Keratinocyte (primary cell): ENCODE measurements around the gene RELT.

ENCODE experiments used
- CTCF ChIP-seq, 3 experiments: IDR thresholded peaks in 1 of 3; conservative IDR thresholded peaks in 1 of 3; optimal IDR thresholded peaks in 1 of 3; 2 replicates in 2 of 3; 3 replicates in 1 of 3; pipeline versions ENCODE3 to v1.5.1; 2011; ENCODE audit warnings: low read length in 3 of 3, mild to moderate bottlenecking in 3 of 3, moderate library complexity in 2 of 3, control low read depth in 1 of 3, inconsistent platforms in 1 of 3; ENCODE audit not compliant: insufficient read depth in 2 of 3; ENCODE audit errors: extremely low read depth in 1 of 3
- EZH2 ChIP-seq: IDR thresholded peaks from one replicate; pipeline ENCODE4 v1.6.1; 2012; ENCODE audit warnings: inconsistent platforms, mild to moderate bottlenecking, low read length, moderate library complexity

- no peak for TF ChIP-seq CTCF (optimal IDR thresholded peaks at IDR 0.05 in 1 of 3, IDR thresholded peaks at IDR 0.05 in 1 of 3, conservative IDR thresholded peaks at IDR 0.05 in 1 of 3; ENCODE audit: extremely low read depth in 1 of 3, insufficient read depth in 2 of 3, low read length in 3 of 3)
- TF ChIP-seq EZH2: no peak
Measured at GRCh38 chr11:73386546-73386945, 10.3 kb downstream of the RELT start.
